NCI-H1092 treated with DMSO at 0.1 percent for 48 hours (cell line): ENCODE data around the gene ZC3H4.
"Not testable (repeated sequence)": the region's sequence is repeated elsewhere in the genome, so short reads cannot be mapped to it uniquely, and the experiment has no call there.

ENCODE experiments used
- DNase-seq: peaks from one replicate; lab custom pipeline; 2025; lab: John Stamatoyannopoulos, UW

ZC3H4 gene

GRCh38 chr19:47084879-47085439 is 28.6 kb downstream of the ZC3H4 start:
- DNase-seq: no peak

GRCh38 chr19:47082493-47082892 is 31.1 kb downstream of the ZC3H4 start:
- no peak for DNase-seq

GRCh38 chr19:47081095-47081494 is 32.5 kb downstream of the ZC3H4 start:
- DNase-seq: no peak

GRCh38 chr19:47078351-47078750 is 35.2 kb downstream of the ZC3H4 start:
- DNase-seq: not testable (repeated sequence)

GRCh38 chr19:47075941-47076340 is 37.6 kb downstream of the ZC3H4 start:
- no peak for DNase-seq

- DNase-seq: no peak
Measured at GRCh38 chr19:47075179-47075810, 38.3 kb downstream of the ZC3H4 start.

GRCh38 chr19:47074621-47075020 is 39.0 kb downstream of the ZC3H4 start:
- DNase-seq: no peak

GRCh38 chr19:47073574-47073973 is 40.0 kb downstream of the ZC3H4 start:
- DNase-seq: no peak

- no peak for DNase-seq
Measured at GRCh38 chr19:47072323-47072722, 41.3 kb downstream of the ZC3H4 start.

- no peak for DNase-seq
Measured at GRCh38 chr19:47071731-47072130, 41.8 kb downstream of the ZC3H4 start.

GRCh38 chr19:47070756-47071155 is 42.8 kb downstream of the ZC3H4 start:
- no peak for DNase-seq

GRCh38 chr19:47069795-47070194 is 43.8 kb downstream of the ZC3H4 start:
- no peak for DNase-seq

- no peak for DNase-seq
Measured at GRCh38 chr19:47068876-47069406, 44.6 kb downstream of the ZC3H4 start.

GRCh38 chr19:47068246-47068645 is 45.3 kb downstream of the ZC3H4 start:
- no peak for DNase-seq

GRCh38 chr19:47067215-47067847 is 46.2 kb downstream of the ZC3H4 start:
- no peak for DNase-seq

GRCh38 chr19:47066376-47067214 is 47.0 kb downstream of the ZC3H4 start:
- no peak for DNase-seq

- DNase-seq: no peak
Measured at GRCh38 chr19:47065242-47065641, 48.3 kb downstream of the ZC3H4 start.

GRCh38 chr19:47063874-47064273 is 49.7 kb downstream of the ZC3H4 start:
- DNase-seq: no peak

- no peak for DNase-seq
Measured at GRCh38 chr19:47058621-47059022, 55.0 kb downstream of the ZC3H4 start.

GRCh38 chr19:47057328-47057727 is 56.2 kb downstream of the ZC3H4 start:
- DNase-seq: no peak

GRCh38 chr19:47056411-47056810 is 57.2 kb downstream of the ZC3H4 start:
- peak; percentile 6 for DNase-seq

- not testable (repeated sequence) for DNase-seq
Measured at GRCh38 chr19:47050562-47050961, 63.0 kb downstream of the ZC3H4 start.
